Measurements from ENCODE around the gene ERAL1.
A peak's percentile ranks its signal among the peaks of the same experiment; 100 is the strongest.

Gene ERAL1

DNA sequence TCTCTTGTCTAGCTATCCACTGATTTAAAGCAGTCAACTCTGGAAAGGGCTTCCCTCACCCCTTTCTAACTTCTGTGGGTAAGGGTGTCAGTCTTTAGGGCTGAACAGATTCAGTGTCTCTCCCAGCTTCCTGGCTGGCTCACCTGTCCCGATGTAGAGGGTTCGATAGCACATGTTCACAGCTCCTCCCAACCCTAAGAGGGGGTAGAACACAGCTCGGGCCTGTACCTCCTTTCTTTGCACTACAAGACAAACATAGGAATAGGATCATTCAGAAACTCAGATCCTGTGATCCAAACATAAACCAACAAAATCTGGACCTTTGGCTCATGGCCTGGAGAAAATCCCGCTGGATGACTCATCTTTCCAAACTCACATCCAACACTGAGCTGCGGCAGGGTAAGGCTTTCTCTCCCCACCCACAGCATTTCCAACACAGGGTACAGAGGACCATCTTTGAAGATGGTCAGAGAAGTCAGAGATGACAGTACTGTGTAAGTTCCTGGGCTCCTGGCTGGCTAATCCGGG lies 53.9 kb downstream of the ERAL1 start:
- no peaks in the 10 kb centered on the region for H3K36me3 Mint-ChIP-seq
- peak overlapping the region; percentile 2 for H3K27ac Mint-ChIP-seq
- H3K4me1 Mint-ChIP-seq (ENCODE audit: low read depth), result no peaks in the 10 kb centered on the region
- H3K4me3 Mint-ChIP-seq, result no peak overlapping the region
- no peaks in the 10 kb centered on the region for H3K9me3 Mint-ChIP-seq (ENCODE audit: low read depth)
- no peaks in the 10 kb centered on the region for H3K27me3 Mint-ChIP-seq

DNA sequence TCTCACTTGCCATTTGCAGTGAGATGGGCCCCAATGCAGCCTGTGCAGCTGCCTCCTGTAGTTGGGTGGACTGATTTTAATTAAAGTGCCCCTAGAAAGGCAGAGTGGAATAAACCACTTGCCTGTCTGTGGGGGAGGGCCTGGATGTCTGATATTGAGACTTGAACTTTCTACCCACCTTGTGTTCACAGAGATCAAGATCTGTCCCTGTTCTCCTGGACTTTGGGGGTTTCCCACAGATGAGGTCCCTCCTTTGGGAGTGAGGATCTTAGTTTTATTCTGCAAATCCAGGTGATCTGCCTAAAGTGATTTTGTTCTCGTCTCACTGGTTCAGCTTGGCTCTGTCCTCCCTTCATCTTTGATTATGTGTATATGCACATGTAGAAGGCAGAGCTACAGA lies 55.7 kb downstream of the ERAL1 start:
- Mint-ChIP-seq H3K36me3 (peaks cover 8% of the 10 kb centered on the region), H3K9me3 (ENCODE audit: low read depth) (no peaks in the 10 kb centered on the region)

More for the DNA sequence above, 55.7 kb downstream of the ERAL1 start:
- H3K4me1 Mint-ChIP-seq (ENCODE audit: low read depth), result peaks cover 10% of the 10 kb centered on the region
- H3K4me3 Mint-ChIP-seq, result no peak overlapping the region
- no peaks in the 10 kb centered on the region for H3K27me3 Mint-ChIP-seq
- no peak overlapping the region for H3K27ac Mint-ChIP-seq

All from activated naive CD8-positive, alpha-beta T cell (primary cell).